GM13977 (cell line): ENCODE results near the gene SMOC2.

Source experiments
- DNase-seq: peaks from one replicate; pipeline ENCODE4 v3.0.0; 2012; ENCODE audit warnings: low spot score
- CTCF ChIP-seq: IDR thresholded peaks from 2 replicates; pipeline ENCODE4 v1.5.1; 2012; ENCODE audit warnings: mild to moderate bottlenecking, control low read depth; ENCODE audit not compliant: insufficient read depth; ENCODE audit errors: extremely low read depth, missing control alignments
- in situ Hi-C: fragments of 300-500 bp; cut with MboI; formaldehyde crosslinking; loops from one replicate; pipeline ENCODE4 v1.12.0; 2022; ENCODE audit warnings: low sequenced_read_pairs, low pct_unique_long_range_greater_than_20kb, mixed read lengths, inconsistent platforms; ENCODE audit not compliant: unreplicated experiment

Gene SMOC2

GRCh38 chr6:168589275-168589674 lies 148.3 kb downstream of the SMOC2 start:
- TF ChIP-seq CTCF, result no peak
- in situ Hi-C loops, result no loop called here
- no peak for DNase-seq

GRCh38 chr6:168590406-168590805 lies 149.4 kb downstream of the SMOC2 start:
- no peak for TF ChIP-seq CTCF
- no peak for DNase-seq
- in situ Hi-C loops, result no loop called here

GRCh38 chr6:168596344-168596743 lies 155.4 kb downstream of the SMOC2 start:
- DNase-seq, result no peak
- no peak for TF ChIP-seq CTCF
- in situ Hi-C loops, result no loop called here

- no peak for DNase-seq
- in situ Hi-C loops, result no loop called here
- TF ChIP-seq CTCF, result no peak
These were observed 156.5 kb downstream of the SMOC2 start for GRCh38 chr6:168597471-168597875.

- no peak for TF ChIP-seq CTCF
- in situ Hi-C loops, result no loop called here
These were observed 157.5 kb downstream of the SMOC2 start for GRCh38 chr6:168598251-168599117.

GRCh38 chr6:168599118-168599494 lies 158.1 kb downstream of the SMOC2 start:
- no peak for TF ChIP-seq CTCF
- DNase-seq, result no peak
- in situ Hi-C loops, result no loop called here

More at GRCh38 chr6:168598251-168599117, 157.5 kb downstream of the SMOC2 start:
- no peak for DNase-seq
